Vagina (tissue), 2 donors: Measurements from ENCODE around the gene PLEKHG1.

Experiments used
- CTCF ChIP-seq, 3 experiments: fragments of 450-650 bp in 2 of 3; fragments of 200-600 bp in 1 of 3; sonication (generic) in 1 of 3; IDR thresholded peaks; one replicate each; pipeline ENCODE4 v1.5.1; 2017 to 2019; ENCODE audit warnings: antibody characterized with exemption in 3 of 3, mild to moderate bottlenecking in 2 of 3, moderate library complexity in 2 of 3
- POLR2A ChIP-seq, 2 donors: fragments of 450-650 bp; IDR thresholded peaks; one replicate each; pipeline ENCODE4 v1.6.1; 2017; ENCODE audit warnings: antibody characterized with exemption in 2 of 2, mild to moderate bottlenecking in 2 of 2, moderate library complexity in 2 of 2

- TF ChIP-seq CTCF (IDR thresholded peaks at IDR 0.05) (no peak), POLR2A (IDR thresholded peaks at IDR 0.05) (no peak)
These were observed 32.3 kb upstream of the PLEKHG1 start for GRCh38 chr6:150567380-150567779.
